Upper lobe of right lung (tissue), 1 donor: Measurements from ENCODE around the gene AIF1L. TPM values are rescaled to one million over a fixed set of nuclear protein-coding genes. Genes with fewer than 3 reads are reported as not detected.

ENCODE experiments used
- ATAC-seq: fragments of 200-7000 bp; cut with Tn5 transposase; one replicate; pipeline ENCODE4 v1.9.1; 2020; ENCODE audit warnings: mild to moderate bottlenecking, moderate library complexity
- DNase-seq: peaks from one replicate; pipeline ENCODE4 v3.0.0-alpha.2; 2020
- H3K27ac ChIP-seq: fragments of 200-600 bp; one replicate; pipeline ENCODE4 v1.8.0; 2022
- H3K27me3 ChIP-seq: fragments of 200-600 bp; one replicate; pipeline ENCODE4 v1.8.0; 2022; ENCODE audit warnings: mild to moderate bottlenecking
- H3K36me3 ChIP-seq: fragments of 200-600 bp; one replicate; pipeline ENCODE4 v1.8.0; 2022
- H3K4me1 ChIP-seq: fragments of 200-600 bp; one replicate; pipeline ENCODE4 v1.8.0; 2022
- H3K4me3 ChIP-seq: fragments of 200-600 bp; one replicate; pipeline ENCODE4 v1.8.0; 2022; ENCODE audit warnings: mild to moderate bottlenecking
- H3K9me3 ChIP-seq: fragments of 200-600 bp; one replicate; pipeline ENCODE4 v1.8.0; 2022
- CTCF ChIP-seq: fragments of 200-600 bp; IDR thresholded peaks from one replicate; pipeline ENCODE4 v1.8.0; 2022; ENCODE audit warnings: antibody characterized with exemption
- intact Hi-C: fragments of 100-400 bp; cut with DNase I; formaldehyde crosslinking; loops from one replicate; pipeline ENCODE4 v1.11.0; 2022
- total RNA-seq: library from RNA; stranded (reverse); fragmentation: NEBNext Ultra II Directional; extraction: Animal tissue kit (Norgen Biotek cat#: 25700); gene quantifications from one replicate; pipeline ENCODE4 v1.2.1, GENCODE V29; 2021
- donor health status: DM: no; HTN: yes; CAD: no; lungs with severe emphysema.

AIF1L gene
- total RNA-seq, 1 donor from 2014 or later = 12.3 TPM

- Histone ChIP-seq H3K36me3 (peaks cover 96% of the 10 kb centered on the region), H3K4me3 (no peak overlapping the region), H3K27ac (no peak overlapping the region), H3K4me1 (no peaks in the 10 kb centered on the region), H3K27me3 (no peaks in the 10 kb centered on the region), H3K9me3 (no peaks in the 10 kb centered on the region)
- intact Hi-C loops = no loop called here
- TF ChIP-seq CTCF = no peak
- DNase-seq (no peak), ATAC-seq (no peak)
Measured at GRCh38 chr9:131162886-131163285, 66.6 kb downstream of the AIF1L start.

GRCh38 chr9:131165523-131165922 is 69.2 kb downstream of the AIF1L start:
- Histone ChIP-seq H3K4me3 (no peak overlapping the region), H3K4me1 (no peaks in the 10 kb centered on the region), H3K27me3 (no peaks in the 10 kb centered on the region), H3K27ac (no peak overlapping the region), H3K9me3 (no peaks in the 10 kb centered on the region), H3K36me3 (peaks cover 86% of the 10 kb centered on the region)
- no peak for ATAC-seq
- DNase-seq = no peak
- TF ChIP-seq CTCF = no peak
- intact Hi-C loops = no loop called here

- Histone ChIP-seq H3K36me3 (peaks cover 80% of the 10 kb centered on the region), H3K27me3 (no peaks in the 10 kb centered on the region), H3K27ac (no peak overlapping the region), H3K9me3 (no peaks in the 10 kb centered on the region), H3K4me1 (no peaks in the 10 kb centered on the region), H3K4me3 (no peak overlapping the region)
- DNase-seq (no peak), ATAC-seq (peak; percentile 67)
- TF ChIP-seq CTCF = no peak
- intact Hi-C loops = no loop called here
Measured at GRCh38 chr9:131167146-131167692, 70.9 kb downstream of the AIF1L start.

- ATAC-seq (no peak), DNase-seq (no peak)
- Histone ChIP-seq H3K9me3 (no peaks in the 10 kb centered on the region), H3K36me3 (peaks cover 73% of the 10 kb centered on the region), H3K4me1 (no peaks in the 10 kb centered on the region), H3K4me3 (no peak overlapping the region), H3K27me3 (no peaks in the 10 kb centered on the region), H3K27ac (no peak overlapping the region)
- no peak for TF ChIP-seq CTCF
- intact Hi-C loops = no loop called here
Measured at GRCh38 chr9:131167936-131168335, 71.6 kb downstream of the AIF1L start.

GRCh38 chr9:131169563-131170240 is 73.4 kb downstream of the AIF1L start:
- Histone ChIP-seq H3K36me3 (peaks cover 66% of the 10 kb centered on the region), H3K9me3 (no peaks in the 10 kb centered on the region), H3K4me1 (no peaks in the 10 kb centered on the region), H3K27ac (no peak overlapping the region), H3K4me3 (no peak overlapping the region), H3K27me3 (no peaks in the 10 kb centered on the region)
- intact Hi-C loops = no loop called here
- no peak for TF ChIP-seq CTCF
- DNase-seq (no peak), ATAC-seq (no peak)

Other genes with a start within 250 kb of the AIF1L start
- gene QRFP, start 199.7 kb upstream of the AIF1L start, total RNA-seq = not detected
- 2.7 TPM for gene FIBCD1, start 157.3 kb upstream of the AIF1L start, total RNA-seq
- 28.5 TPM for gene LAMC3, start 87.4 kb upstream of the AIF1L start, total RNA-seq
- 52.2 TPM for gene NUP214, start 29.1 kb downstream of the AIF1L start, total RNA-seq
- gene FAM78A, start 180.0 kb downstream of the AIF1L start, total RNA-seq = 14.8 TPM
- gene PLPP7, start 193.2 kb downstream of the AIF1L start, total RNA-seq = 1.5 TPM